AG10803 (cell line): ENCODE data around the gene EDIL3.
A peak's percentile ranks its signal among the peaks of the same experiment; 100 is the strongest.

Experiments used
- DNase-seq: peaks from one replicate; pipeline ENCODE4 v3.0.0; 2010; ENCODE audit warnings: low read depth
- H3K4me3 ChIP-seq: 2 replicates; pipeline ENCODE4 v1.5.1; 2011; ENCODE audit warnings: mild to moderate bottlenecking, low read length, control low read depth
- TF ChIP-seq, protein P1 (sequence below): conservative IDR thresholded peaks from 2 replicates; pipeline ENCODE4 v1.5.1; 2011; ENCODE audit warnings: mild to moderate bottlenecking, low read length, control low read depth, inconsistent platforms

The EDIL3 gene

DNA sequence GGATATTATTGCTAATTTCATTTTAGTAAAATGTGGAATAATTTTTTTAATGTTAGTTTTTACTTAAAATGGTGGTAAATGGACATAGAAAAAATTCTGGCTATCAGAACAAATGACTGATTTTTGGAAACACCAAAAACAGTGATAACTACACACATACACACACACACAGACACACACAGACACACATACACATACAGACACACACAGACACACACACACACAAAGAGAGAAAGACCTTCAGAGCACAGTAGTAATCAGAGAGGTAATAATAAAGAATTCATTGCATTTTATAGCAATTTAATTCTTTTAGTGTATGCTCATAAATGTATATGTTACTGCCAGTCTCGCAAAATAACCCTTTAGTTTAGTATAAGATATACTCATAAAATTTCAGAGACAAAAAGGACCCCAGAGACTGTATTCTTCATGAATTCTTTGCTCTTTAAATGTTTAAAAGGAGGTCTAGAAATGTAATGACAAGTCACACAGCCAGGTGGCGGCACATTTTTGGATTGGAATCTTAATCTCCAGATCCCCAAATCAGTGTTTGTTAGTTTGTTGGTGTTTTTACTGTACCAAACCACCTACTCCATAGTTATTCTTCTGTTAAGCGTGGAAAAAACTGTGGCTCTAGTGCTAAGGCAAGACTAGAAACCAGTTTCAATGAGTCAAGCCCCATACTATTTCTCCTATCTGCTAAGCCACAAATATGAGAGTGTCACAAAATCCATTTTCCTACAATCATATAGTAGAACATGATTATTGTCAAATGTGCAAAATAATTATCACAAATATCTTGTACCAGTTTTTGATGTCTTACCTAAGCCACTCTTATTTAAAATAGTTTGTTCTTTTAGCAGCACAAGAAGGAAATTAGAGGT is 109.9 kb downstream of the EDIL3 start:
- peak; percentile 16 for DNase-seq

GRCh38 chr5:84273517-84273883 is 111.2 kb downstream of the EDIL3 start:
- TF ChIP-seq, protein P1, sequence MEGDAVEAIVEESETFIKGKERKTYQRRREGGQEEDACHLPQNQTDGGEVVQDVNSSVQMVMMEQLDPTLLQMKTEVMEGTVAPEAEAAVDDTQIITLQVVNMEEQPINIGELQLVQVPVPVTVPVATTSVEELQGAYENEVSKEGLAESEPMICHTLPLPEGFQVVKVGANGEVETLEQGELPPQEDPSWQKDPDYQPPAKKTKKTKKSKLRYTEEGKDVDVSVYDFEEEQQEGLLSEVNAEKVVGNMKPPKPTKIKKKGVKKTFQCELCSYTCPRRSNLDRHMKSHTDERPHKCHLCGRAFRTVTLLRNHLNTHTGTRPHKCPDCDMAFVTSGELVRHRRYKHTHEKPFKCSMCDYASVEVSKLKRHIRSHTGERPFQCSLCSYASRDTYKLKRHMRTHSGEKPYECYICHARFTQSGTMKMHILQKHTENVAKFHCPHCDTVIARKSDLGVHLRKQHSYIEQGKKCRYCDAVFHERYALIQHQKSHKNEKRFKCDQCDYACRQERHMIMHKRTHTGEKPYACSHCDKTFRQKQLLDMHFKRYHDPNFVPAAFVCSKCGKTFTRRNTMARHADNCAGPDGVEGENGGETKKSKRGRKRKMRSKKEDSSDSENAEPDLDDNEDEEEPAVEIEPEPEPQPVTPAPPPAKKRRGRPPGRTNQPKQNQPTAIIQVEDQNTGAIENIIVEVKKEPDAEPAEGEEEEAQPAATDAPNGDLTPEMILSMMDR = no peak
- DNase-seq = no peak
- H3K4me3 ChIP-seq = no peak overlapping the region

More for the DNA sequence above, 109.9 kb downstream of the EDIL3 start:
- TF ChIP-seq, protein P1 = peak; percentile 63
- no peak overlapping the region for H3K4me3 ChIP-seq

GRCh38 chr5:84272771-84273516 is 111.7 kb downstream of the EDIL3 start:
- TF ChIP-seq, protein P1 = no peak
- no peak for DNase-seq
- H3K4me3 ChIP-seq = no peak overlapping the region

DNA sequence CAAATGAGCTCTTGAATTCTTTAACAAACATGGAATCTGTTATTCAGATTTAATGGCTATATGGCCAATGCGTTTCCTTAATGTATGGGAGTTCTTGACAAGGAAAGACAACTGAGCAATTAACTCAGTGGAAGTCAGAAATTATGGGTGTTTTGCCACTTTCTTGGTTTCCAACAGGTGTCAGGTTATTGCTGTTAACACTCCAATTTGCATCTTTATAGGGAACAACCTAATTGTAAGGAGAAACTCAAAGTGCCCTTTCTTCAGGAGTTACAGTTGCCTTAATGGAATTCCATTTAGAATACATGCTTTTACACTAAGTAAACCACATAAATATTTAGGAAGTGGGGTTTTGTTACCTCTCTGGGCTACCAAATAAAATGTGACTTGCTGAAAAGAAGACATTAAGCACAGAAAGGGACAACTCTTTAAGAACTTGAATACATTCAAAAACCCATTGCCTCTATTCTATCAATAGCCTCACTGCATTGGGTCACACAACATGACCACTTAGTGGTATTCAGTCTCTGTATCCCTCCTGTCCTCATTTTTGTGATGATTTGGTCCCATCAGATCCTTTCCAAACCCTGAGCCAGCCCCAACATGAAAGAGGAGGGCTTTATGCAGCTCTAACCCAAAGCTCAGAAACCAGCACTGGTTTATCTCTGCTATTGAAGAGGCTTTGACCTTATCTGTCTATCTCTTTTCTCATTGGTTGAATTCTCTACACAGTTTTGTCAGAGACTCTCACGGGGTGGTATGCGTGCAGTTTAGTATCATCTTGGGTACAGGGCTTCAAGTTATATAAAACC is 118.7 kb downstream of the EDIL3 start:
- DNase-seq = no peak
- TF ChIP-seq, protein P1 = no peak
- H3K4me3 ChIP-seq = no peak overlapping the region

DNA sequence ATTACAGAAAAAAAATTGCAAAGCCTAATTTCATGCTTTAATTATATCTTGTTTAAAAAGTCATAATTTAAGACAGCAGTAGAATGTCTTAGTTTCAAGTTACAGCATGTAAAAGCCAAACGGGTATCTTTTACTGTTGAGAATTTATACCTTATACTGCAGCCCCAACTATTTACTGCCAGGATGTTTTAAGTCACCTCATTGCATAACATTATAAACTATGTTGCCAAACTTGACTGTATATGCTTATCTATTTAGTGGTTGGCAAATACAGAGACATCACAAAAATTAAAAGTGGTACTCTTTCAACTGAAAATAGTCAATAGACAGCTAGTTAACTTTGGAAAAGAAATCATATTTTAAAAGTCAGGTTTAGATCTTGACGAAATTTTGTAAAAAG is 119.5 kb downstream of the EDIL3 start:
- H3K4me3 ChIP-seq = no peak overlapping the region
- no peak for DNase-seq
- TF ChIP-seq, protein P1 = no peak

GRCh38 chr5:84260939-84261338 is 123.7 kb downstream of the EDIL3 start:
- DNase-seq = no peak
- H3K4me3 ChIP-seq = no peak overlapping the region
- TF ChIP-seq, protein P1 = no peak
